HepG2 (cell line): ENCODE results near the gene POMT1. TPM values are rescaled to one million over a fixed set of nuclear protein-coding genes. Genes with fewer than 3 reads are reported as not detected.

Experiments used
- ATAC-seq: fragments of 200-7000 bp; cut with Tn5 transposase; 3 replicates; pipeline ENCODE4 v1.9.1; 2020; ENCODE audit warnings: mild to moderate bottlenecking, moderate library complexity
- BruUV-seq: library from RNA; stranded (reverse); fragments of 400-500 nt; replicated peaks from 2 replicates; lab custom pipeline; 2021; lab: Mats Ljungman, UMichigan
- CTCF ChIA-PET: fragments of 300-600 bp; formaldehyde crosslinking; extraction: SDS; loops from one replicate; lab custom pipeline; 2021; ENCODE audit warnings: low total read pairs, inconsistent platforms, low intra/inter-chr PET ratio; lab: Yijun Ruan, JAX
- POLR2A ChIA-PET: fragments of 350-600 bp; sonication (Branson Sonifier 250); formaldehyde crosslinking; loops from one replicate; lab custom pipeline; 2020; ENCODE audit warnings: antibody characterized with exemption, inconsistent platforms; lab: Yijun Ruan, JAX
- DNase-seq: peaks from one replicate; pipeline ENCODE4 v3.0.0-alpha.2; 2015; ENCODE audit warnings: low spot score
- FAIRE-seq: peaks from 3 replicates; lab custom pipeline; 2011; peaks lifted over from hg19 to GRCh38; lab: Jason Lieb, UNC
- H2AFZ ChIP-seq: one replicate; pipeline ENCODE4 v1.6.1; 2011; ENCODE audit warnings: low read length, inconsistent platforms
- H3K27ac ChIP-seq: fragments of 300-600 bp; 3 replicates; pipeline ENCODE4 v1.8.0; 2011; ENCODE audit warnings: mixed run types, mild to moderate bottlenecking, mixed read lengths, low read length, inconsistent platforms; ENCODE audit not compliant: insufficient read depth; ENCODE audit errors: extremely low read length
- H3K27me3 ChIP-seq, 2 experiments: fragments of 200-600 bp in 1 of 2; 2 replicates in 1 of 2; 3 replicates in 1 of 2; pipeline versions ENCODE4 v1.6.0 to v1.8.0; 2011; ENCODE audit warnings: low read length in 2 of 2, mild to moderate bottlenecking in 2 of 2, moderate library complexity in 2 of 2, inconsistent platforms in 1 of 2; ENCODE audit not compliant: insufficient read depth in 2 of 2, control insufficient read depth in 1 of 2
- H3K36me3 ChIP-seq, 2 experiments: fragments of 200-600 bp in 1 of 2; replicated peaks in 1 of 2; 2 replicates in 1 of 2; 3 replicates in 1 of 2; pipeline versions ENCODE4 v1.5.1 to v1.8.0; 2011; ENCODE audit warnings: low read length in 2 of 2, inconsistent platforms in 1 of 2; ENCODE audit not compliant: insufficient read depth in 2 of 2, control insufficient read depth in 1 of 2
- H3K4me1 ChIP-seq: 2 replicates; pipeline ENCODE4 v1.5.1; 2012; ENCODE audit warnings: low read length, inconsistent platforms; ENCODE audit not compliant: insufficient read depth
- H3K4me2 ChIP-seq: 2 replicates; pipeline ENCODE4 v1.6.0; 2011; ENCODE audit warnings: low read depth, low read length, inconsistent platforms
- H3K4me3 ChIP-seq, 3 experiments: fragments of 200-600 bp in 1 of 3; sonication (generic), shearing (Covaris generic) in 1 of 3; replicated peaks in 1 of 3; 2 replicates each; pipeline ENCODE4 v1.5.1; 2011 to 2016; ENCODE audit warnings: low read length in 3 of 3, inconsistent platforms in 2 of 3, low read depth in 2 of 3, mild to moderate bottlenecking in 2 of 3, control low read depth in 1 of 3, mixed read lengths in 1 of 3; ENCODE audit not compliant: insufficient read depth in 1 of 3
- H3K79me2 ChIP-seq: one replicate; pipeline ENCODE4 v1.6.1; 2011; ENCODE audit warnings: low read length, inconsistent platforms; ENCODE audit not compliant: insufficient read depth
- H3K9ac ChIP-seq: 2 replicates; pipeline ENCODE4 v1.6.0; 2011; ENCODE audit warnings: mild to moderate bottlenecking, low read depth, low read length, inconsistent platforms; ENCODE audit not compliant: insufficient read depth
- H3K9me3 ChIP-seq: 2 replicates; pipeline ENCODE4 v1.5.1; 2012; ENCODE audit warnings: mild to moderate bottlenecking, low read length
- H4K20me1 ChIP-seq: 2 replicates; pipeline ENCODE4 v1.6.0; 2011; ENCODE audit warnings: inconsistent platforms, mild to moderate bottlenecking, low read length, moderate library complexity; ENCODE audit not compliant: insufficient read depth
- AGO1 ChIP-seq: fragments of 200-400 bp; formaldehyde crosslinking; IDR thresholded peaks from 2 replicates; pipeline ENCODE4 v1.6.1; 2017; ENCODE audit warnings: mild to moderate bottlenecking, low read depth, low read length, moderate library complexity; ENCODE audit not compliant: poor library complexity, severe bottlenecking
- ASH2L ChIP-seq: fragments of 300-600, 200-600 bp; sonication (generic); IDR thresholded peaks from 2 replicates; pipeline ENCODE4 v1.7.0; 2017; ENCODE audit warnings: low read depth, mild to moderate bottlenecking, moderate library complexity, mixed read lengths, low read length; ENCODE audit not compliant: insufficient read length
- DZIP1 ChIP-seq: sonication (generic); formaldehyde crosslinking; IDR thresholded peaks from 2 replicates; pipeline ENCODE4 v1.5.0; 2020; ENCODE audit warnings: mild to moderate bottlenecking, missing genetic modification reagents
- FOXP1 ChIP-seq, 2 experiments: fragments of 450-650 bp in 1 of 2; IDR thresholded peaks; 2 replicates each; pipeline ENCODE4 v1.6.1; 2017 to 2018; ENCODE audit warnings: antibody characterized with exemption in 1 of 2
- MBNL3 ChIP-seq: fragments of 250-450 bp; sonication (Bioruptor Pico); conservative IDR thresholded peaks from 2 replicates; pipeline ENCODE4 v1.8.0; 2022; ENCODE audit warnings: mild to moderate bottlenecking, inconsistent platforms
- MTF2 ChIP-seq: sonication (generic); formaldehyde crosslinking; IDR thresholded peaks from 2 replicates; pipeline ENCODE4 v1.5.0; 2020; ENCODE audit warnings: missing genetic modification reagents, borderline replicate concordance
- MXD1 ChIP-seq: sonication (generic); formaldehyde crosslinking; IDR thresholded peaks from 2 replicates; pipeline ENCODE4 v1.4.0; 2020; ENCODE audit warnings: mild to moderate bottlenecking, missing genetic modification reagents
- PLSCR1 ChIP-seq: sonication (generic); formaldehyde crosslinking; IDR thresholded peaks from 2 replicates; pipeline ENCODE4 v1.5.0; 2020; ENCODE audit warnings: missing genetic modification reagents, mild to moderate bottlenecking, borderline replicate concordance
- POGK ChIP-seq: sonication (generic); formaldehyde crosslinking; conservative IDR thresholded peaks from 2 replicates; pipeline ENCODE4 v1.8.0; 2022; ENCODE audit warnings: mild to moderate bottlenecking, moderate library complexity, missing genetic modification reagents
- RCOR2 ChIP-seq: IDR thresholded peaks from 2 replicates; pipeline ENCODE4 v1.6.1; 2016; ENCODE audit warnings: missing biosample characterization, missing genetic modification reagents
- REPIN1 ChIP-seq: sonication (generic); formaldehyde crosslinking; IDR thresholded peaks from 2 replicates; pipeline ENCODE4 v1.8.0; 2022; ENCODE audit warnings: missing genetic modification reagents, low read depth, mild to moderate bottlenecking, borderline replicate concordance
- TBX3 ChIP-seq: fragments of 450-650 bp; IDR thresholded peaks from 2 replicates; pipeline ENCODE4 v1.6.1; 2017; ENCODE audit warnings: antibody characterized with exemption, mild to moderate bottlenecking, inconsistent platforms, borderline replicate concordance
- TIGD3 ChIP-seq: sonication (generic); formaldehyde crosslinking; IDR thresholded peaks from 2 replicates; pipeline ENCODE4 v1.5.1; 2020; ENCODE audit warnings: mild to moderate bottlenecking, missing genetic modification reagents, borderline replicate concordance
- TOE1 ChIP-seq: sonication (generic); formaldehyde crosslinking; IDR thresholded peaks from 2 replicates; pipeline ENCODE4 v1.4.0; 2020; ENCODE audit warnings: mild to moderate bottlenecking, missing genetic modification reagents
- ZNF136 ChIP-seq: sonication (generic); formaldehyde crosslinking; IDR thresholded peaks from 2 replicates; pipeline ENCODE4 v1.8.1; 2022; ENCODE audit warnings: low read depth, mild to moderate bottlenecking, moderate library complexity, missing genetic modification reagents
- ZNF589 ChIP-seq: sonication (generic); formaldehyde crosslinking; conservative IDR thresholded peaks from 2 replicates; pipeline ENCODE4 v1.8.0; 2022; ENCODE audit warnings: mild to moderate bottlenecking, moderate library complexity, missing genetic modification reagents
- WGBS: methylation state at CpG from one replicate; pipeline ENCODE4 v1.1.6; 2017; ENCODE audit warnings: low lambda C conversion rate; 5-methylcytosine and 5-hydroxymethylcytosine counted together
- in situ Hi-C: cut with HindIII; loops from 2 replicates; pipeline ENCODE4 v1.10.0; 2017; ENCODE audit warnings: low pct_unique_long_range_greater_than_20kb; ENCODE audit not compliant: extremely low pct_ligation_motif_present
- intact Hi-C: fragments of 100-400 bp; cut with micrococcal nuclease; formaldehyde crosslinking; loops from one replicate; pipeline ENCODE4 v1.10.0; 2022; ENCODE audit not compliant: unreplicated experiment
- polyA plus RNA-seq, 8 experiments: library from polyadenylated mRNA; depleted of rRNA in 3 of 8; stranded (reverse) in 7 of 8; unstranded in 1 of 8; fragments of >200 nt; fragmentation: Illumina TruSeq in 4 of 8; extraction: Trizol in 4 of 8; gene quantifications; 2 replicates each; pipeline versions ENCODE4 v1.2.1 to v1.2.3, GENCODE V29; 2011 to 2016; ENCODE audit warnings: low read depth in 4 of 8, missing spikeins in 1 of 8, mixed read lengths in 1 of 8; ENCODE audit not compliant: insufficient read depth in 1 of 8
- total RNA-seq, 5 experiments: library from RNA; depleted of rRNA; stranded (reverse); fragments of >200 nt; fragmentation: Illumina TruSeq; extraction: Trizol; gene quantifications; 2 replicates each; pipeline ENCODE4 v1.2.3, GENCODE V29; 2016; ENCODE audit warnings: low read depth in 1 of 5

The POMT1 gene
- total and polyA plus RNA-seq, 2 of the 13 experiments (the other 11 are each of a cell fraction or from before 2014, with no cell fraction given): 21.6 to 22.7 TPM

GRCh38 chr9:131490514-131490913 lies 12.2 kb upstream of the POMT1 start:
- ChIA-PET POLR2A (no interaction called here), CTCF (no interaction called here)
- no peak overlapping the region for H3K4me3 ChIP-seq
- no peak overlapping the region for H3K4me2 ChIP-seq
- intact Hi-C loops: no loop called here
- no peaks in the 10 kb centered on the region for H3K4me1 ChIP-seq
- peaks cover 69 to 98% of the 10 kb centered on the region in 2 experiments for H3K36me3 ChIP-seq
- no peak overlapping the region for H2AFZ ChIP-seq
- 85% methylated on average over 8 of the region's 8 CpGs for WGBS
- no peak overlapping the region for H3K9ac ChIP-seq
- BruUV-seq: no TSS peak
- no peaks in the 10 kb centered on the region for H3K9me3 ChIP-seq
- no peak for DNase-seq
- no peak for FAIRE-seq
- no peaks in the 10 kb centered on the region for H3K79me2 ChIP-seq
- H4K20me1 ChIP-seq: 0 out of 2 replicates have a peak, but pooled peaks cover 3% of the 10 kb centered on the region
- no peak for ATAC-seq
- H3K27ac ChIP-seq: no peak overlapping the region
- in situ Hi-C loops: no loop called here
- no peaks in the 10 kb centered on the region for H3K27me3 ChIP-seq
- TF ChIP-seq PLSCR1 (CRISPR knock-in tag) (no peak), DZIP1 (CRISPR knock-in tag) (no peak), ZNF136 (CRISPR knock-in tag) (no peak), POGK (CRISPR knock-in tag) (no peak), FOXP1 (IDR thresholded peaks at IDR 0.05) (no peak), FOXP1 (CRISPR knock-in tag; IDR thresholded peaks at IDR 0.05) (no peak), RCOR2 (CRISPR knock-in tag) (no peak), ASH2L (no peak), MTF2 (CRISPR knock-in tag) (no peak), TOE1 (CRISPR knock-in tag) (no peak), REPIN1 (CRISPR knock-in tag) (no peak), TIGD3 (CRISPR knock-in tag) (no peak), AGO1 (no peak), ZNF589 (CRISPR knock-in tag) (no peak), MXD1 (CRISPR knock-in tag) (no peak), TBX3 (no peak), MBNL3 (CRISPR knock-in tag) (no peak)
